WTC11 (cell line): ENCODE measurements around the gene KLHDC7A. TPM values are rescaled to one million over a fixed set of nuclear protein-coding genes. Genes with fewer than 3 reads are reported as not detected.

Source experiments
- ATAC-seq: fragments of 200-7000 bp; cut with Tn5 transposase; 2 replicates; pipeline ENCODE4 v1.10.0; 2021; ENCODE audit warnings: mild to moderate bottlenecking, moderate library complexity
- CTCF ChIA-PET: fragments of 300-600 bp; sonication (Branson Sonifier 250); formaldehyde crosslinking; loops from one replicate; lab custom pipeline; 2021; ENCODE audit warnings: antibody characterized with exemption; lab: Charles Lee
- POLR2A ChIA-PET: fragments of 350-600 bp; sonication (Branson Sonifier 250); formaldehyde crosslinking; loops from one replicate; lab custom pipeline; 2021; ENCODE audit warnings: antibody characterized with exemption; lab: Charles Lee
- DNase-seq: peaks from one replicate; pipeline ENCODE4 v3.0.0; 2021; ENCODE audit warnings: low spot score
- H3K27ac Mint-ChIP-seq: 2 replicates; pipeline ENCODE4 v1.8.0; 2021; ENCODE audit warnings: mixed read lengths
- H3K27me3 Mint-ChIP-seq: 2 replicates; pipeline ENCODE4 v1.8.0; 2021; ENCODE audit warnings: low read depth, mild to moderate bottlenecking, moderate library complexity, mixed read lengths
- H3K36me3 Mint-ChIP-seq: 2 replicates; pipeline ENCODE4 v1.8.0; 2021; ENCODE audit warnings: mixed read lengths
- H3K4me1 Mint-ChIP-seq: 2 replicates; pipeline ENCODE4 v1.8.0; 2022; ENCODE audit warnings: mixed read lengths
- H3K4me3 Mint-ChIP-seq: 2 replicates; pipeline ENCODE4 v1.8.0; 2021; ENCODE audit warnings: mild to moderate bottlenecking, moderate library complexity, mixed read lengths
- H3K9me3 Mint-ChIP-seq: 2 replicates; pipeline ENCODE4 v1.8.0; 2021; ENCODE audit warnings: mixed read lengths
- E2F1 ChIP-seq: sonication (generic); formaldehyde crosslinking; IDR thresholded peaks from 2 replicates; pipeline ENCODE4 v1.8.0; 2022; ENCODE audit warnings: mild to moderate bottlenecking, missing genetic modification reagents
- E2F4 ChIP-seq: sonication (generic); formaldehyde crosslinking; IDR thresholded peaks from 2 replicates; pipeline ENCODE4 v1.8.1; 2022; ENCODE audit warnings: low read depth, mild to moderate bottlenecking, moderate library complexity, missing genetic modification reagents, borderline replicate concordance
- FOXK1 ChIP-seq: sonication (generic); formaldehyde crosslinking; IDR thresholded peaks from 2 replicates; pipeline ENCODE4 v1.8.0; 2022; ENCODE audit warnings: mild to moderate bottlenecking, moderate library complexity, missing genetic modification reagents
- GABPB1 ChIP-seq: sonication (generic); formaldehyde crosslinking; IDR thresholded peaks from 2 replicates; pipeline ENCODE4 v1.8.1; 2023; ENCODE audit warnings: mild to moderate bottlenecking, missing genetic modification reagents
- IRF2 ChIP-seq: sonication (generic); formaldehyde crosslinking; IDR thresholded peaks from 2 replicates; pipeline ENCODE4 v1.8.0; 2022; ENCODE audit warnings: low read depth, missing genetic modification reagents, borderline replicate concordance
- JAZF1 ChIP-seq: fragments of 250-450 bp; sonication (Bioruptor Pico); IDR thresholded peaks from 2 replicates; pipeline ENCODE4 v1.9.0; 2021; ENCODE audit warnings: moderate library complexity, mild to moderate bottlenecking, inconsistent platforms
- JUN ChIP-seq: sonication (generic); formaldehyde crosslinking; IDR thresholded peaks from 2 replicates; pipeline ENCODE4 v1.8.0; 2023; ENCODE audit warnings: mild to moderate bottlenecking, missing genetic modification reagents
- KAT7 ChIP-seq: sonication (generic); formaldehyde crosslinking; IDR thresholded peaks from 2 replicates; pipeline ENCODE4 v1.8.1; 2023; ENCODE audit warnings: missing genetic modification reagents, mild to moderate bottlenecking, borderline replicate concordance
- NR2C2 ChIP-seq: sonication (generic); formaldehyde crosslinking; IDR thresholded peaks from 2 replicates; pipeline ENCODE4 v1.8.0; 2022; ENCODE audit warnings: mild to moderate bottlenecking, missing genetic modification reagents
- NR3C1 ChIP-seq: sonication (generic); formaldehyde crosslinking; conservative IDR thresholded peaks from 2 replicates; pipeline ENCODE4 v1.8.1; 2023; ENCODE audit warnings: low read depth, mild to moderate bottlenecking, missing genetic modification reagents
- OVOL2 ChIP-seq: fragments of 250-450 bp; sonication (Bioruptor Pico); IDR thresholded peaks from 2 replicates; pipeline ENCODE4 v1.9.0; 2021; ENCODE audit warnings: mild to moderate bottlenecking, borderline replicate concordance
- RORB ChIP-seq: fragments of 250-450 bp; sonication (Bioruptor Pico); IDR thresholded peaks from 2 replicates; pipeline ENCODE4 v1.9.0; 2021; ENCODE audit warnings: mild to moderate bottlenecking
- SP1 ChIP-seq: sonication (generic); formaldehyde crosslinking; conservative IDR thresholded peaks from 2 replicates; pipeline ENCODE4 v1.8.1; 2022; ENCODE audit warnings: missing genetic modification reagents
- ZBTB21 ChIP-seq: sonication (generic); formaldehyde crosslinking; IDR thresholded peaks from 2 replicates; pipeline ENCODE4 v1.8.1; 2023; ENCODE audit warnings: mild to moderate bottlenecking, missing genetic modification reagents, borderline replicate concordance
- ZNF317 ChIP-seq: sonication (generic); formaldehyde crosslinking; IDR thresholded peaks from 2 replicates; pipeline ENCODE4 v1.8.1; 2023; ENCODE audit warnings: low read depth, mild to moderate bottlenecking, moderate library complexity, missing genetic modification reagents, borderline replicate concordance
- ZNF396 ChIP-seq: fragments of 250-450 bp; sonication (Bioruptor Pico); IDR thresholded peaks from 2 replicates; pipeline ENCODE4 v1.8.0; 2021; ENCODE audit warnings: mild to moderate bottlenecking, moderate library complexity, borderline replicate concordance
- ZNF423 ChIP-seq: fragments of 250-450 bp; sonication (Bioruptor Pico); IDR thresholded peaks from 2 replicates; pipeline ENCODE4 v2.1.2; 2022; ENCODE audit warnings: mild to moderate bottlenecking, moderate library complexity
- total RNA-seq: library from RNA; stranded (reverse); gene quantifications from 3 replicates; pipeline ENCODE4 v1.2.3, GENCODE V29; 2021
- TF ChIP-seq, protein P1 (sequence below): sonication (generic); formaldehyde crosslinking; IDR thresholded peaks from 2 replicates; pipeline ENCODE4 v1.8.1; 2023; ENCODE audit warnings: mild to moderate bottlenecking, missing genetic modification reagents
- TF ChIP-seq, protein P2 (sequence below): sonication (generic); formaldehyde crosslinking; IDR thresholded peaks from 2 replicates; pipeline ENCODE4 v1.8.0; 2023; ENCODE audit warnings: missing genetic modification reagents
- TF ChIP-seq, protein P3 (sequence below): fragments of 250-450 bp; sonication (Bioruptor Pico); conservative IDR thresholded peaks from 2 replicates; pipeline ENCODE4 v1.9.0; 2021; ENCODE audit warnings: mild to moderate bottlenecking
- TF ChIP-seq, protein P4 (sequence below): fragments of 250-450 bp; sonication (Bioruptor Pico); IDR thresholded peaks from 2 replicates; pipeline ENCODE4 v2.1.2; 2022; ENCODE audit warnings: mild to moderate bottlenecking, moderate library complexity
- TF ChIP-seq, protein P5 (sequence below): sonication (generic); formaldehyde crosslinking; IDR thresholded peaks from 2 replicates; pipeline ENCODE4 v1.8.0; 2023; ENCODE audit warnings: missing genetic modification reagents, mild to moderate bottlenecking, borderline replicate concordance
- TF ChIP-seq, protein P6 (sequence below): sonication (generic); formaldehyde crosslinking; IDR thresholded peaks from 2 replicates; pipeline ENCODE4 v1.8.0; 2022; ENCODE audit warnings: mild to moderate bottlenecking, missing genetic modification reagents

Gene KLHDC7A
- total RNA-seq, 1 experiment from 2014 or later, result 14.3 TPM

DNA sequence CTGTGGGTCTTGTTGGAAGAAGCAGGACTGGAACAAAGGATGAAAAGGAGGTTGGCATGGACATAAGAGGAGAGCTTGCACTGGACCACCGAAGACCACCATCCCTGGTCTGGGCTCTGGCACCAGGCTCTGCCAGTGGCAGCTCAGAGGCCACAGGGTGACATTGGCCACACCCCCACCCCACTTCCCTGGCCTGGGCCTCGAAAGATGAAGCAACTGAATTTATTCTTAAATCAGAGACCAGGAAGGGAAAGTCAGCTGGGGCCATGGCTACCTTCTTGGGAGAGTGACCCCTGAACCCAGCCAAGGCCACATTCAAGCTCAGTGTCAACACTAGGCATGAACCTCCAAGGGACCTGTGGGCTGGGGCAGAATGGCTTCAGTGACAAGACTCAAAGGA is 4.0 kb downstream of the KLHDC7A start:
- ATAC-seq, result no peak
- H3K27me3 Mint-ChIP-seq, result no peaks in the 10 kb centered on the region
- no peak for DNase-seq
- no peak overlapping the region for H3K27ac Mint-ChIP-seq
- H3K36me3 Mint-ChIP-seq, result peaks cover 33% of the 10 kb centered on the region
- ChIA-PET CTCF (interaction anchor here (1.2 to 3.7 kb wide), 7 partner anchors 11 to 159 kb away, joined by 3 to 25 read pairs (median 7); no protein-coding TSS in a partner anchor), POLR2A (no interaction called here)
- peaks cover 50% of the 10 kb centered on the region for H3K4me1 Mint-ChIP-seq
- TF ChIP-seq, protein P1, sequence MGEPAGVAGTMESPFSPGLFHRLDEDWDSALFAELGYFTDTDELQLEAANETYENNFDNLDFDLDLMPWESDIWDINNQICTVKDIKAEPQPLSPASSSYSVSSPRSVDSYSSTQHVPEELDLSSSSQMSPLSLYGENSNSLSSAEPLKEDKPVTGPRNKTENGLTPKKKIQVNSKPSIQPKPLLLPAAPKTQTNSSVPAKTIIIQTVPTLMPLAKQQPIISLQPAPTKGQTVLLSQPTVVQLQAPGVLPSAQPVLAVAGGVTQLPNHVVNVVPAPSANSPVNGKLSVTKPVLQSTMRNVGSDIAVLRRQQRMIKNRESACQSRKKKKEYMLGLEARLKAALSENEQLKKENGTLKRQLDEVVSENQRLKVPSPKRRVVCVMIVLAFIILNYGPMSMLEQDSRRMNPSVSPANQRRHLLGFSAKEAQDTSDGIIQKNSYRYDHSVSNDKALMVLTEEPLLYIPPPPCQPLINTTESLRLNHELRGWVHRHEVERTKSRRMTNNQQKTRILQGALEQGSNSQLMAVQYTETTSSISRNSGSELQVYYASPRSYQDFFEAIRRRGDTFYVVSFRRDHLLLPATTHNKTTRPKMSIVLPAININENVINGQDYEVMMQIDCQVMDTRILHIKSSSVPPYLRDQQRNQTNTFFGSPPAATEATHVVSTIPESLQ (CRISPR knock-in tag), result no peak
- TF ChIP-seq OVOL2 (CRISPR knock-in tag) (no peak), E2F1 (CRISPR knock-in tag) (no peak), E2F4 (CRISPR knock-in tag) (no peak), KAT7 (CRISPR knock-in tag) (no peak), ZNF423 (CRISPR knock-in tag) (no peak), GABPB1 (no peak), RORB (CRISPR knock-in tag) (no peak), FOXK1 (no peak), IRF2 (CRISPR knock-in tag) (no peak), JAZF1 (no peak), NR2C2 (CRISPR knock-in tag) (no peak), SP1 (no peak), JUN (no peak), ZNF396 (CRISPR knock-in tag) (no peak)
- TF ChIP-seq, protein P2, sequence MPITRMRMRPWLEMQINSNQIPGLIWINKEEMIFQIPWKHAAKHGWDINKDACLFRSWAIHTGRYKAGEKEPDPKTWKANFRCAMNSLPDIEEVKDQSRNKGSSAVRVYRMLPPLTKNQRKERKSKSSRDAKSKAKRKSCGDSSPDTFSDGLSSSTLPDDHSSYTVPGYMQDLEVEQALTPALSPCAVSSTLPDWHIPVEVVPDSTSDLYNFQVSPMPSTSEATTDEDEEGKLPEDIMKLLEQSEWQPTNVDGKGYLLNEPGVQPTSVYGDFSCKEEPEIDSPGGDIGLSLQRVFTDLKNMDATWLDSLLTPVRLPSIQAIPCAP (CRISPR knock-in tag), result no peak
- TF ChIP-seq, protein P3, sequence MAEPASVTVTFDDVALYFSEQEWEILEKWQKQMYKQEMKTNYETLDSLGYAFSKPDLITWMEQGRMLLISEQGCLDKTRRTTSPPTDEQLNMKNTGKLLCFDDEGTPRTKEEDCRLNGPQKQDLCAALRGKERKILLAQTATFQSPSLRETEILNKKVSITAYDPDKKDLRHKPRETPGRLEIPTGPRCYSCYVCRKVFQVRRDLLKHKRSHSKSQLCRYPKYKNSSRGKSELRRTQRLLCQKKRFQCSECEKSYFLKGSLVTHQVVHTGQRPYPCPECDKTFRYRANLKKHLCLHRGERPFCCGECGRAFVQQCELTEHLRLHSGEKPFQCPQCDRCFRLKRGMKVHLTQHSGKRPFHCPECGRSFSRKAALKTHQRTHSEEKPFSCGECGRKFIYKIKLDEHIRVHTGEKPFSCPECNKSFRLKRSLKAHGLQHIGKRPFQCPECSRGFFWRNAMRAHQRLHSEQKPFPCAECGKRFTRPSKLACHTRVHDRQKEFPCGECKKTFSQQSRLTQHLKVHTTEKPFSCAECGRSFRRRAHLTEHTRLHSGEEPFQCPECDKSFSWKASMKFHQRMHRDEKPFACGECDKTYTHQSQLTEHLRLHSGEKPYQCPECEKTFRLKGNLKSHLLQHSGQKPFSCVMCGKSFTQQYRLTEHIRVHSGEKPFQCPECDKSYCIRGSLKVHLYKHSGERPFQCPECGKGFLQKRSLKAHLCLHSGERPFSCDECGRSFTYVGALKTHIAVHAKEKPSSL, result no peak
- H3K4me3 Mint-ChIP-seq, result no peak overlapping the region
- peaks cover 18% of the 10 kb centered on the region for H3K9me3 Mint-ChIP-seq

GRCh38 chr1:18485227-18485626 is 4.5 kb downstream of the KLHDC7A start:
- peaks cover 19% of the 10 kb centered on the region for H3K9me3 Mint-ChIP-seq
- no peak overlapping the region for H3K4me3 Mint-ChIP-seq
- ChIA-PET POLR2A (no interaction called here), CTCF (interaction anchor here (0.7 to 3.7 kb wide), 14 partner anchors 10 to 161 kb away, joined by 3 to 25 read pairs (median 6); no protein-coding TSS in a partner anchor)
- H3K36me3 Mint-ChIP-seq, result peaks cover 33% of the 10 kb centered on the region
- ATAC-seq (no peak), DNase-seq (no peak)
- peak overlapping the region; percentile 53; the same call in 1 of the 2 replicates for H3K27ac Mint-ChIP-seq
- H3K27me3 Mint-ChIP-seq, result no peaks in the 10 kb centered on the region
- H3K4me1 Mint-ChIP-seq, result peaks cover 45% of the 10 kb centered on the region
- TF ChIP-seq ZNF317 (CRISPR knock-in tag) (no peak), ZBTB21 (CRISPR knock-in tag) (no peak), ZNF396 (CRISPR knock-in tag) (no peak), NR3C1 (CRISPR knock-in tag) (no peak)
- TF ChIP-seq, protein P4, sequence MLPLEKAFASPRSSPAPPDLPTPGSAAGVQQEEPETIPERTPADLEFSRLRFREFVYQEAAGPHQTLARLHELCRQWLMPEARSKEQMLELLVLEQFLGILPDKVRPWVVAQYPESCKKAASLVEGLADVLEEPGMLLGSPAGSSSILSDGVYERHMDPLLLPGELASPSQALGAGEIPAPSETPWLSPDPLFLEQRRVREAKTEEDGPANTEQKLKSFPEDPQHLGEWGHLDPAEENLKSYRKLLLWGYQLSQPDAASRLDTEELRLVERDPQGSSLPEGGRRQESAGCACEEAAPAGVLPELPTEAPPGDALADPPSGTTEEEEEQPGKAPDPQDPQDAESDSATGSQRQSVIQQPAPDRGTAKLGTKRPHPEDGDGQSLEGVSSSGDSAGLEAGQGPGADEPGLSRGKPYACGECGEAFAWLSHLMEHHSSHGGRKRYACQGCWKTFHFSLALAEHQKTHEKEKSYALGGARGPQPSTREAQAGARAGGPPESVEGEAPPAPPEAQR, result no peak
- TF ChIP-seq, protein P5, sequence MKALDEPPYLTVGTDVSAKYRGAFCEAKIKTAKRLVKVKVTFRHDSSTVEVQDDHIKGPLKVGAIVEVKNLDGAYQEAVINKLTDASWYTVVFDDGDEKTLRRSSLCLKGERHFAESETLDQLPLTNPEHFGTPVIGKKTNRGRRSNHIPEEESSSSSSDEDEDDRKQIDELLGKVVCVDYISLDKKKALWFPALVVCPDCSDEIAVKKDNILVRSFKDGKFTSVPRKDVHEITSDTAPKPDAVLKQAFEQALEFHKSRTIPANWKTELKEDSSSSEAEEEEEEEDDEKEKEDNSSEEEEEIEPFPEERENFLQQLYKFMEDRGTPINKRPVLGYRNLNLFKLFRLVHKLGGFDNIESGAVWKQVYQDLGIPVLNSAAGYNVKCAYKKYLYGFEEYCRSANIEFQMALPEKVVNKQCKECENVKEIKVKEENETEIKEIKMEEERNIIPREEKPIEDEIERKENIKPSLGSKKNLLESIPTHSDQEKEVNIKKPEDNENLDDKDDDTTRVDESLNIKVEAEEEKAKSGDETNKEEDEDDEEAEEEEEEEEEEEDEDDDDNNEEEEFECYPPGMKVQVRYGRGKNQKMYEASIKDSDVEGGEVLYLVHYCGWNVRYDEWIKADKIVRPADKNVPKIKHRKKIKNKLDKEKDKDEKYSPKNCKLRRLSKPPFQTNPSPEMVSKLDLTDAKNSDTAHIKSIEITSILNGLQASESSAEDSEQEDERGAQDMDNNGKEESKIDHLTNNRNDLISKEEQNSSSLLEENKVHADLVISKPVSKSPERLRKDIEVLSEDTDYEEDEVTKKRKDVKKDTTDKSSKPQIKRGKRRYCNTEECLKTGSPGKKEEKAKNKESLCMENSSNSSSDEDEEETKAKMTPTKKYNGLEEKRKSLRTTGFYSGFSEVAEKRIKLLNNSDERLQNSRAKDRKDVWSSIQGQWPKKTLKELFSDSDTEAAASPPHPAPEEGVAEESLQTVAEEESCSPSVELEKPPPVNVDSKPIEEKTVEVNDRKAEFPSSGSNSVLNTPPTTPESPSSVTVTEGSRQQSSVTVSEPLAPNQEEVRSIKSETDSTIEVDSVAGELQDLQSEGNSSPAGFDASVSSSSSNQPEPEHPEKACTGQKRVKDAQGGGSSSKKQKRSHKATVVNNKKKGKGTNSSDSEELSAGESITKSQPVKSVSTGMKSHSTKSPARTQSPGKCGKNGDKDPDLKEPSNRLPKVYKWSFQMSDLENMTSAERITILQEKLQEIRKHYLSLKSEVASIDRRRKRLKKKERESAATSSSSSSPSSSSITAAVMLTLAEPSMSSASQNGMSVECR (CRISPR knock-in tag), result no peak
- TF ChIP-seq, protein P6, sequence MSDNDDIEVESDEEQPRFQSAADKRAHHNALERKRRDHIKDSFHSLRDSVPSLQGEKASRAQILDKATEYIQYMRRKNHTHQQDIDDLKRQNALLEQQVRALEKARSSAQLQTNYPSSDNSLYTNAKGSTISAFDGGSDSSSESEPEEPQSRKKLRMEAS (CRISPR knock-in tag), result no peak
